Bone marrow (tissue), 2 donors: ENCODE data around the gene PLEKHH1.
"Not testable (repeated sequence)": the region's sequence is repeated elsewhere in the genome, so short reads cannot be mapped to it uniquely, and the experiment has no call there.

Experiments used
- DNase-seq, 2 donors: peaks; one replicate each; lab custom pipeline; 2025; lab: John Stamatoyannopoulos, UW

The PLEKHH1 gene

DNA sequence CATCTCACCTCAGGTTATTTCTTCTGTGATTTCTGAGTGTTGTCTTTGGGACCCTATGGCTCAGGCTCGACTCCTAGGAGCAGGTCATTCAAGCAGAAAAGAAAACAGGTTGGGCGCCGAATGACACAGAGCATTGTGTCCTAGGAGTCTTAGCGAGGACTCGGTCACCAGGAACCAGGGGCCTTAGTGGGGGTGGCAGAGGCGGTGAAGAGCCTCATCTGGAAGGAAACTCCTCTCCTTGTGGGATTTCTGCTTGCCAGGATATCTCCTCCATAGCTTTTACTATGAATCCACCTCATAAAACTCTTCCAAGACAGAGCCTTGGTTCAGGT is 630 bp downstream of the PLEKHH1 start:
- DNase-seq, result no peak

GRCh38 chr14:67536087-67536486 is 3.0 kb downstream of the PLEKHH1 start:
- DNase-seq, result no peak

DNA sequence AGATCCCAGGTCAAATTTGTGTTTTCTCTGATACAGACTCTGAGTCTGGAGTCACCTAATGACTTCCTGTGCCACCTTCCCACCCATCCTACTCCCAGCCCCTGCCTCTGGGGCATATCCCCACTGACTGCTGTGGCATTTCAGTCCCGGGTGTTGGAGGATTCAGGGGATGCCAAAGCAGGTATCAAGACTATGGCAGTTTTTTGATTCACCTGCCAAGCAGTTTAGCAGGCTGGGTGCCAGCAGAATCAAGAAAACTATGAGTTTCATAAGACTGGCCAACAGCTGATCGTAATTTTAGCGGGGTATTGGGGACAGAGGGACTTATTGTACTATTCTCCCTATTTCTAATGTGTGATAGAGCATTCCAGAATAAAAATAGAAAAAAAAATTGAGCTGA is 4.6 kb downstream of the PLEKHH1 start:
- DNase-seq, result no peak

- no peak for DNase-seq
Measured at GRCh38 chr14:67538501-67538900, 5.4 kb downstream of the PLEKHH1 start.

- no peak for DNase-seq
Measured at GRCh38 chr14:67539116-67539515, 6.0 kb downstream of the PLEKHH1 start.

- DNase-seq, result no peak
Measured at GRCh38 chr14:67541448-67542387, 8.6 kb downstream of the PLEKHH1 start.

DNA sequence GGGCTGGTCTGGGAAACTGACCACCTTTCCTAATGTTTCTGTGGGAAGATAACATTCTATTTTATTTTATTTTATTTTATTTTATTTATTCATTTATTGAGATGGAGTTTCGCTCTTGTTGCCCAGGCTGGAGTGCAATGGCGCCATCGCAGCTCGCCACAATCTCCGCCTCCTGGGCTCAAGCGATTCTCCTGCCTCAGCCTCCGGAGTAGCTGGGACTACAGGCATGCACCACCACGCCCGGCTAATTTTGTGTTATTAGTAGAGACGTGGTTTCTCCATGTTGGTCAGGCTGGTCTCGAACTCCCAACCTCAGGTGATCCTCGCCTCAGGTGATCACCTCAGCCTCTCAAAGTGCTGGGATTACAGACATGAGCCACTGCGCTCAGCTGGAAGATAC is 9.5 kb downstream of the PLEKHH1 start:
- DNase-seq, result not testable (repeated sequence)

GRCh38 chr14:67544590-67544989 is 11.5 kb downstream of the PLEKHH1 start:
- no peak for DNase-seq

GRCh38 chr14:67547224-67547780 is 14.2 kb downstream of the PLEKHH1 start:
- DNase-seq, result no peak

DNA sequence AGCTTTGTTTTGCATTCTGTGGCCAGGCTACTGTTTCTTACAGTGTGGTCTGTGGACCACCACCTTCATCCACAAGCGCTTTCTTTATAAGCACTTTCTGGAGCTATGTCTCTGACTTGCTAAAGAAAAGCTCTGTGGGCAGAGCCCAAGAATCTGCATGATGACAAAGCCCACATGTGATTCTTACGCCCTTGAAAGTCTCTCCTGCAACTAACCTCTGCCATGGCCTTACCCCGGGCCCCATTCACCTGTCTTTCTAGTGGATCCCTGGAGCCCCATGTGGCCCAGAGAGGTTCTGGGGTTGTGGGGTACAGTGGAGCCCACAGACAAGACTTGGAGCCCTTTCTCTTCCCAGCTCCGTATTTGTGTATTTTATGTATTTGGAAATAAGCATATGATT is 16.6 kb downstream of the PLEKHH1 start:
- DNase-seq, result no peak

- no peak for DNase-seq
Measured at GRCh38 chr14:67551123-67551522, 18.0 kb downstream of the PLEKHH1 start.

GRCh38 chr14:67551940-67552339 is 18.9 kb downstream of the PLEKHH1 start:
- no peak for DNase-seq

DNA sequence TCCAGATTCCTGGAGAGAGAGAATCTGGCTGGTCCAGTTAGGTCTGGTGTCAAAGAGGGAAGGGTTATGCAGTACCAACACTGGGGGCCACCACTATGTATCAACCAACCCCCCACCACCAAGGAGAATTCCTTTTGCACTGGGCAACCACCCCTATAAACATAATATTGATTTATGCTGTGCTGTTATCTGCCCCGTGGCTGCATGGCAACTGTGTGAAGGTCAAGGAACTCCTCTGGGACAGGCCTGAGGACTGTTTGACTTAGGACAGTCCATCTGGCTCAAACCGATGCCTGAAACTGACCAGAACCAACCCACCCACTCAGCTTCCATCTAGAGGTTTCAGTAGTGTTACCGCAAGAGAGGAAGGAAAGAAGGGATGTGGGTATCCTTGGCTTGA is 20.5 kb downstream of the PLEKHH1 start:
- no peak for DNase-seq

GRCh38 chr14:67554341-67554740 is 21.3 kb downstream of the PLEKHH1 start:
- no peak for DNase-seq

DNA sequence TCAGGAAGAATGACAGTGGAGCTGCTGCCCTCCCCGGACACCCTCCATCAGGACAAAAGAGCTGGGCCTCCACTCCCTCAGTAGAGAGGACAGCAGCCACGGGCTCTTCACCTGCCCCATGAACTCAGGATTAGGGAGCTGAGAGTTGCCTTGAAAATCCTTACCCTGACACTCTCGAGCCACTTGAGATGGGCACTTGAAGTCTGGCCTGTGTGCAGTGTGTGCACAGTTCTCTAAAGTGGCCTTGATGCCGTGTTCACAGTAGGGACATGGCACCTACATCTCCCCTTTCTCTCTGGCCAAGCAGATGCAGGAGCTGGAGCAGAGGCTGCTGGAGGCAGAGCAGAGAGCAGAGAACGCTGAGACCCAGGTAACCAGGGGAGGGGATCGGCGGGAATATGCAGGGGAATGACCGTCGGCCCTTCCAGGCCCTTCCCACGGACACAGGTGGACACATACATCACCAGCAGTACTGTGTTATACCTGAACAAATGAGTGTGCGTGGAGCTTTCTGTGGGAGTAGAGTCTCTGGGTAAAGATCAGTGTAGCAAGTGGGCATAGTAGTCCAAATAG is 22.5 kb downstream of the PLEKHH1 start:
- DNase-seq, result no peak

GRCh38 chr14:67556671-67557070 is 23.6 kb downstream of the PLEKHH1 start:
- no peak for DNase-seq

- no peak for DNase-seq
Measured at GRCh38 chr14:67557118-67557517, 24.0 kb downstream of the PLEKHH1 start.

GRCh38 chr14:67557656-67558055 is 24.6 kb downstream of the PLEKHH1 start:
- no peak for DNase-seq

- DNase-seq, result no peak
Measured at GRCh38 chr14:67559639-67560038, 26.5 kb downstream of the PLEKHH1 start.

GRCh38 chr14:67562025-67562775 is 29.1 kb downstream of the PLEKHH1 start:
- DNase-seq, result no peak

DNA sequence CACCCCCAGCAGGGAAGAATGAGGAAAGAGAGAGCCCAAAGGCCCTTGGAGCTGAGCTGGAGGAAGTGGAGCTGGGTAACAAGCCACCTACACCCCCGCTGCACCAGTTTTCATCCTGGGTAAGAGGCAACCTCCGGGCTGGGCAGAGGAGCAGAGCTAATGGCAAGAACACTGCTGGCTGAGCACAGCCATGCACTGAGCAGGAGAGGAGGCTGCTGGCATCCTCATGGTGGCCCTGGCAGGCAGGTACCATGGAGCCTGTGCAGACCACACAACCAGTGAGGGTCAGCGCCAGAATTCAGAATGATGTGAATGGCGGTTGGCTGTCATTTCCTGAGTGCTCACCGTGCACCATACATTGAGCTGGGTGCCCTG is 29.7 kb downstream of the PLEKHH1 start:
- DNase-seq, result no peak

- DNase-seq, result no peak
Measured at GRCh38 chr14:67564236-67564635, 31.1 kb downstream of the PLEKHH1 start.

- DNase-seq, result no peak
Measured at GRCh38 chr14:67566908-67567307, 33.8 kb downstream of the PLEKHH1 start.
